HepG2 (cell line): ENCODE data around the gene RSL1D1. TPM values are rescaled to one million over a fixed set of nuclear protein-coding genes. Genes with fewer than 3 reads are reported as not detected.
A peak's percentile ranks its signal among the peaks of the same experiment; 100 is the strongest.

Experiments
- ATAC-seq: fragments of 200-7000 bp; cut with Tn5 transposase; 3 replicates; pipeline ENCODE4 v1.9.1; 2020; ENCODE audit warnings: mild to moderate bottlenecking, moderate library complexity
- BruUV-seq: library from RNA; stranded (reverse); fragments of 400-500 nt; replicated peaks from 2 replicates; lab custom pipeline; 2021; lab: Mats Ljungman, UMichigan
- CTCF ChIA-PET: fragments of 300-600 bp; formaldehyde crosslinking; extraction: SDS; loops from one replicate; lab custom pipeline; 2021; ENCODE audit warnings: low total read pairs, inconsistent platforms, low intra/inter-chr PET ratio; lab: Yijun Ruan, JAX
- POLR2A ChIA-PET: fragments of 350-600 bp; sonication (Branson Sonifier 250); formaldehyde crosslinking; loops from one replicate; lab custom pipeline; 2020; ENCODE audit warnings: antibody characterized with exemption, inconsistent platforms; lab: Yijun Ruan, JAX
- DNase-seq: peaks from one replicate; pipeline ENCODE4 v3.0.0-alpha.2; 2015; ENCODE audit warnings: low spot score
- FAIRE-seq: peaks from 3 replicates; lab custom pipeline; 2011; peaks lifted over from hg19 to GRCh38; lab: Jason Lieb, UNC
- H2AFZ ChIP-seq: one replicate; pipeline ENCODE4 v1.6.1; 2011; ENCODE audit warnings: low read length, inconsistent platforms
- H3K27ac ChIP-seq: fragments of 300-600 bp; 3 replicates; pipeline ENCODE4 v1.8.0; 2011; ENCODE audit warnings: mixed run types, mild to moderate bottlenecking, mixed read lengths, low read length, inconsistent platforms; ENCODE audit not compliant: insufficient read depth; ENCODE audit errors: extremely low read length
- H3K27me3 ChIP-seq, 2 experiments: fragments of 200-600 bp in 1 of 2; 2 replicates in 1 of 2; 3 replicates in 1 of 2; pipeline versions ENCODE4 v1.6.0 to v1.8.0; 2011; ENCODE audit warnings: low read length in 2 of 2, mild to moderate bottlenecking in 2 of 2, moderate library complexity in 2 of 2, inconsistent platforms in 1 of 2; ENCODE audit not compliant: insufficient read depth in 2 of 2, control insufficient read depth in 1 of 2
- H3K36me3 ChIP-seq, 2 experiments: fragments of 200-600 bp in 1 of 2; replicated peaks in 1 of 2; 2 replicates in 1 of 2; 3 replicates in 1 of 2; pipeline versions ENCODE4 v1.5.1 to v1.8.0; 2011; ENCODE audit warnings: low read length in 2 of 2, inconsistent platforms in 1 of 2; ENCODE audit not compliant: insufficient read depth in 2 of 2, control insufficient read depth in 1 of 2
- H3K4me1 ChIP-seq: 2 replicates; pipeline ENCODE4 v1.5.1; 2012; ENCODE audit warnings: low read length, inconsistent platforms; ENCODE audit not compliant: insufficient read depth
- H3K4me2 ChIP-seq: 2 replicates; pipeline ENCODE4 v1.6.0; 2011; ENCODE audit warnings: low read depth, low read length, inconsistent platforms
- H3K4me3 ChIP-seq, 3 experiments: fragments of 200-600 bp in 1 of 3; sonication (generic), shearing (Covaris generic) in 1 of 3; replicated peaks in 1 of 3; 2 replicates each; pipeline ENCODE4 v1.5.1; 2011 to 2016; ENCODE audit warnings: low read length in 3 of 3, inconsistent platforms in 2 of 3, low read depth in 2 of 3, mild to moderate bottlenecking in 2 of 3, control low read depth in 1 of 3, mixed read lengths in 1 of 3; ENCODE audit not compliant: insufficient read depth in 1 of 3
- H3K79me2 ChIP-seq: one replicate; pipeline ENCODE4 v1.6.1; 2011; ENCODE audit warnings: low read length, inconsistent platforms; ENCODE audit not compliant: insufficient read depth
- H3K9ac ChIP-seq: 2 replicates; pipeline ENCODE4 v1.6.0; 2011; ENCODE audit warnings: mild to moderate bottlenecking, low read depth, low read length, inconsistent platforms; ENCODE audit not compliant: insufficient read depth
- H3K9me3 ChIP-seq: 2 replicates; pipeline ENCODE4 v1.5.1; 2012; ENCODE audit warnings: mild to moderate bottlenecking, low read length
- H4K20me1 ChIP-seq: 2 replicates; pipeline ENCODE4 v1.6.0; 2011; ENCODE audit warnings: inconsistent platforms, mild to moderate bottlenecking, low read length, moderate library complexity; ENCODE audit not compliant: insufficient read depth
- CAMTA2 ChIP-seq: sonication (generic); formaldehyde crosslinking; IDR thresholded peaks from 2 replicates; pipeline ENCODE4 v1.4.0; 2020; ENCODE audit warnings: mild to moderate bottlenecking, missing genetic modification reagents, borderline replicate concordance
- FOXJ3 ChIP-seq: sonication (generic); formaldehyde crosslinking; IDR thresholded peaks from 2 replicates; pipeline ENCODE4 v1.4.0; 2020; ENCODE audit warnings: missing genetic modification reagents, mild to moderate bottlenecking, borderline replicate concordance
- HOXA3 ChIP-seq: sonication (generic); formaldehyde crosslinking; IDR thresholded peaks from 2 replicates; pipeline ENCODE4 v1.5.0; 2020; ENCODE audit warnings: missing genetic modification reagents
- MEF2D ChIP-seq: sonication (generic); formaldehyde crosslinking; IDR thresholded peaks from 2 replicates; pipeline ENCODE4 v1.5.1; 2020; ENCODE audit warnings: mild to moderate bottlenecking, missing genetic modification reagents
- MEIS1 ChIP-seq: sonication (generic); formaldehyde crosslinking; IDR thresholded peaks from 2 replicates; pipeline ENCODE4 v1.9.0; 2021; ENCODE audit warnings: mild to moderate bottlenecking, missing genetic modification reagents, moderate library complexity, borderline replicate concordance
- NCOA1 ChIP-seq: sonication (generic); formaldehyde crosslinking; IDR thresholded peaks from 2 replicates; pipeline ENCODE4 v1.9.0; 2021; ENCODE audit warnings: missing genetic modification reagents
- SAP130 ChIP-seq: IDR thresholded peaks from 2 replicates; pipeline ENCODE4 v1.6.1; 2016; ENCODE audit warnings: low read depth
- SP5 ChIP-seq: IDR thresholded peaks from 2 replicates; pipeline ENCODE4 v1.6.1; 2016; ENCODE audit warnings: low read depth, borderline replicate concordance
- SRF ChIP-seq: IDR thresholded peaks from 2 replicates; pipeline ENCODE4 v1.6.1; 2011; ENCODE audit warnings: mild to moderate bottlenecking, low read depth, low read length, moderate library complexity
- TMF1 ChIP-seq: sonication (generic); formaldehyde crosslinking; IDR thresholded peaks from 2 replicates; pipeline ENCODE4 v1.8.1; 2022; ENCODE audit warnings: low read depth, missing genetic modification reagents
- ZBTB7A ChIP-seq: sonication (generic); formaldehyde crosslinking; IDR thresholded peaks from 2 replicates; pipeline ENCODE4 v1.8.0; 2022; ENCODE audit warnings: mild to moderate bottlenecking, missing genetic modification reagents
- ZC3H13 ChIP-seq: sonication (generic); formaldehyde crosslinking; IDR thresholded peaks from 2 replicates; pipeline ENCODE4 v1.8.1; 2023; ENCODE audit warnings: mild to moderate bottlenecking, missing genetic modification reagents, moderate library complexity
- ZFP1 ChIP-seq: IDR thresholded peaks from 2 replicates; pipeline ENCODE4 v1.6.1; 2016
- ZNF224 ChIP-seq: sonication (generic); formaldehyde crosslinking; IDR thresholded peaks from 2 replicates; pipeline ENCODE4 v1.5.0; 2020; ENCODE audit warnings: mild to moderate bottlenecking, missing genetic modification reagents
- ZNF776 ChIP-seq: sonication (generic); formaldehyde crosslinking; IDR thresholded peaks from 2 replicates; pipeline ENCODE4 v1.4.0; 2020; ENCODE audit warnings: mild to moderate bottlenecking, missing genetic modification reagents
- ZNF792 ChIP-seq: IDR thresholded peaks from 2 replicates; pipeline ENCODE4 v1.6.1; 2016
- WGBS: methylation state at CpG from one replicate; pipeline ENCODE4 v1.1.6; 2017; ENCODE audit warnings: low lambda C conversion rate; 5-methylcytosine and 5-hydroxymethylcytosine counted together
- in situ Hi-C: cut with HindIII; loops from 2 replicates; pipeline ENCODE4 v1.10.0; 2017; ENCODE audit warnings: low pct_unique_long_range_greater_than_20kb; ENCODE audit not compliant: extremely low pct_ligation_motif_present
- intact Hi-C: fragments of 100-400 bp; cut with micrococcal nuclease; formaldehyde crosslinking; loops from one replicate; pipeline ENCODE4 v1.10.0; 2022; ENCODE audit not compliant: unreplicated experiment
- polyA plus RNA-seq, 8 experiments: library from polyadenylated mRNA; depleted of rRNA in 3 of 8; stranded (reverse) in 7 of 8; unstranded in 1 of 8; fragments of >200 nt; fragmentation: Illumina TruSeq in 4 of 8; extraction: Trizol in 4 of 8; gene quantifications; 2 replicates each; pipeline versions ENCODE4 v1.2.1 to v1.2.3, GENCODE V29; 2011 to 2016; ENCODE audit warnings: low read depth in 4 of 8, missing spikeins in 1 of 8, mixed read lengths in 1 of 8; ENCODE audit not compliant: insufficient read depth in 1 of 8
- total RNA-seq, 5 experiments: library from RNA; depleted of rRNA; stranded (reverse); fragments of >200 nt; fragmentation: Illumina TruSeq; extraction: Trizol; gene quantifications; 2 replicates each; pipeline ENCODE4 v1.2.3, GENCODE V29; 2016; ENCODE audit warnings: low read depth in 1 of 5
- TF ChIP-seq, protein P1 (sequence below): sonication (generic); formaldehyde crosslinking; IDR thresholded peaks from 2 replicates; pipeline ENCODE4 v1.8.0; 2022; ENCODE audit warnings: missing genetic modification reagents, mild to moderate bottlenecking, borderline replicate concordance
- TF ChIP-seq, protein P2 (sequence below): sonication (generic); formaldehyde crosslinking; IDR thresholded peaks from 2 replicates; pipeline ENCODE4 v1.4.0; 2020; ENCODE audit warnings: mild to moderate bottlenecking, missing genetic modification reagents

Gene RSL1D1
- total and polyA plus RNA-seq, 2 of the 13 experiments (the other 11 are each of a cell fraction or from before 2014, with no cell fraction given), result 187 to 343 TPM

GRCh38 chr16:11805556-11805955 is 45.8 kb downstream of the RSL1D1 start:
- Histone ChIP-seq H3K4me3 (no peak overlapping the region), H2AFZ (no peak overlapping the region), H3K27me3 (no peaks in the 10 kb centered on the region; a peak in 1 of 5 replicates), H4K20me1 (no peaks in the 10 kb centered on the region), H3K79me2 (no peaks in the 10 kb centered on the region), H3K9me3 (no peaks in the 10 kb centered on the region), H3K9ac (no peak overlapping the region), H3K27ac (no peak overlapping the region), H3K36me3 (no peaks in the 10 kb centered on the region), H3K4me1 (peaks cover 33% of the 10 kb centered on the region), H3K4me2 (no peak overlapping the region)
- CTCF ChIA-PET, result no interaction called here
- DNase-seq, result no peak
- FAIRE-seq, result no peak
- intact Hi-C loops (no loop called here), in situ Hi-C loops (no loop called here)
- ATAC-seq, result no peak
- 39% methylated on average over 3 of the region's 3 CpGs for WGBS
- no TSS peak for BruUV-seq
- TF ChIP-seq ZNF224 (CRISPR knock-in tag) (no peak), NCOA1 (no peak), CAMTA2 (no peak), TMF1 (CRISPR knock-in tag) (0 out of 2 replicates have a peak, but pooled peaks have one; percentile 44), HOXA3 (no peak)
- TF ChIP-seq, all 625 proteins: peak for 1
- POLR2A ChIA-PET, result interaction anchor here (9.0 kb wide), 1 partner anchor 8 kb away, joined by 121 read pairs; the partner anchor contains the start of gene ZC3H7A

DNA sequence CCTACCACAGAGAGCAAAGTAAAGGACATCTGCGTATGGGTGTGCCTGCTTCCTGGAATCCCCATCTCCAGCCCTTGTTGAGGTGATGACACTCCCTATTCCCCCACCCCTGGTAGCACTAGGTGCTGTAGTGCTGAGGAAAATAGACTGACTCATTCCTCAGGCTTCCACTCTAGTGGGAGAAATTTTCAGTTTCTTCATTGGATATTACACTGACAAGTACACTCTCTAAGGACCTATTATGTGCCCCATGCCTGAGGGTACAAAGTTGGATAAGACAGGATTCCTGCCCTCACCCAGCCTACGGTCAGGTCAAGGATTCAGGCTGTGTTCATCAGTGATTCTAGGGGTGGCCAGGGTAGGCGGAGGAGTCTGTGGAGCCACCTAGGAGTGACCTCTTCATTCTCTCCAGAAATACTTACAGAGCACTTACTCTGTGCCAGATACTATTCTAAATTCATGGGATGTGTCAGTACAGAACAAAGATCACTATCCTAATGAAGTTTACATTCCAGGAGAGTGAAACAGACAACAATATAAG is 49.8 kb downstream of the RSL1D1 start:
- no peak overlapping the region for H2AFZ ChIP-seq
- no peak overlapping the region for H3K9ac ChIP-seq
- no peak overlapping the region for H3K4me3 ChIP-seq
- WGBS, result 62% methylated on average over 3 of the region's 3 CpGs
- peaks cover 40% of the 10 kb centered on the region for H3K4me1 ChIP-seq
- no peak overlapping the region for H3K27ac ChIP-seq
- no TSS peak for BruUV-seq
- in situ Hi-C loops (no loop called here), intact Hi-C loops (no loop called here)
- H3K79me2 ChIP-seq, result peaks cover 25% of the 10 kb centered on the region
- POLR2A ChIA-PET, result no interaction called here
- CTCF ChIA-PET, result no interaction called here
- no peaks in the 10 kb centered on the region; a peak in 1 of 5 replicates for H3K27me3 ChIP-seq
- no peak for DNase-seq
- H3K4me2 ChIP-seq, result no peak overlapping the region
- no peak for FAIRE-seq
- no peaks in the 10 kb centered on the region for H3K36me3 ChIP-seq
- ATAC-seq, result no peak
- H4K20me1 ChIP-seq, result no peaks in the 10 kb centered on the region
- H3K9me3 ChIP-seq, result no peaks in the 10 kb centered on the region
- TF ChIP-seq, protein P1, sequence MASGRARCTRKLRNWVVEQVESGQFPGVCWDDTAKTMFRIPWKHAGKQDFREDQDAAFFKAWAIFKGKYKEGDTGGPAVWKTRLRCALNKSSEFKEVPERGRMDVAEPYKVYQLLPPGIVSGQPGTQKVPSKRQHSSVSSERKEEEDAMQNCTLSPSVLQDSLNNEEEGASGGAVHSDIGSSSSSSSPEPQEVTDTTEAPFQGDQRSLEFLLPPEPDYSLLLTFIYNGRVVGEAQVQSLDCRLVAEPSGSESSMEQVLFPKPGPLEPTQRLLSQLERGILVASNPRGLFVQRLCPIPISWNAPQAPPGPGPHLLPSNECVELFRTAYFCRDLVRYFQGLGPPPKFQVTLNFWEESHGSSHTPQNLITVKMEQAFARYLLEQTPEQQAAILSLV (CRISPR knock-in tag), result no peak
- TF ChIP-seq ZC3H13 (CRISPR knock-in tag) (peak; percentile 84), ZBTB7A (CRISPR knock-in tag) (no peak), ZNF776 (CRISPR knock-in tag) (no peak), FOXJ3 (no peak), SRF (no peak), MEIS1 (CRISPR knock-in tag) (0 out of 2 replicates have a peak, but pooled peaks have one; percentile 16), ZNF792 (0 out of 2 replicates have a peak, but pooled peaks have one; percentile 35), SP5 (CRISPR knock-in tag) (no peak), SAP130 (CRISPR knock-in tag) (0 out of 2 replicates have a peak, but pooled peaks have one; percentile 24), ZFP1 (no peak), MEF2D (no peak)
- TF ChIP-seq, protein P2, sequence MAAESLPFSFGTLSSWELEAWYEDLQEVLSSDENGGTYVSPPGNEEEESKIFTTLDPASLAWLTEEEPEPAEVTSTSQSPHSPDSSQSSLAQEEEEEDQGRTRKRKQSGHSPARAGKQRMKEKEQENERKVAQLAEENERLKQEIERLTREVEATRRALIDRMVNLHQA (CRISPR knock-in tag), result no peak
